ENCODE data around the gene EEF1AKMT3.
A peak's percentile ranks its signal among the peaks of the same experiment; 100 is the strongest.

EEF1AKMT3 gene

DNA sequence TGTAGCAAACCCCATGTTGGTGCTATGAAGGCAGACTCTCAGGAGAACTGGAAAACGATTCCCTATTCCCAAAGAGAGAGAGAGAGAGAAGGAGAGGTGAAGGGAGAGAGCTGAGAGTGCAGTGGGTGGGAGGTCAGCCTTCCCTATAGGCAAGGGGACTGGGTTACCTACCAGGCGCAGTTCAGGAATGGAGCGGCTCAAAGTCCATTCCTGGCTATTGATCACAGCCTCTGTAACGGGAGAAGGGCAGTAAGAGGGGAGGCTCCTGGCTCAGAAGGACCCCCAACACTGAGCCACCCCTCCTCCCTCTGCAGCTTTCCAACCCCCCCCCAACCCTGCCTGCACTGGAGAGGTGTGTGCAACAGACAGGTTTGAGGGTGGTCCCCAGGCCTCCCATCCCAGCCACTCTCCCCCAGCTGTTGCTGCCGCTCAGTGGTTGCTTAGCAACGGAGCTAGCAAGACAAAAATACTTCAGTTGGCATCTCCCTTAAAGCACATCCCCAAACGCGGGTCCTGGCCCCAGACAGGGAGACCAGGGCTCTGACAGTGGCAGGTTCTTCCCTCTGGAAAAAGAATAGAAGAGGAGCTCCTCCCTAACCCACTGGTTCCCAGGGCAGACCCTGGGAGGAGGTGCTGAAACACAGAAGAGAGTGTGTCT lies 37.1 kb upstream of the EEF1AKMT3 start:
- DNase-seq = no peak

DNA sequence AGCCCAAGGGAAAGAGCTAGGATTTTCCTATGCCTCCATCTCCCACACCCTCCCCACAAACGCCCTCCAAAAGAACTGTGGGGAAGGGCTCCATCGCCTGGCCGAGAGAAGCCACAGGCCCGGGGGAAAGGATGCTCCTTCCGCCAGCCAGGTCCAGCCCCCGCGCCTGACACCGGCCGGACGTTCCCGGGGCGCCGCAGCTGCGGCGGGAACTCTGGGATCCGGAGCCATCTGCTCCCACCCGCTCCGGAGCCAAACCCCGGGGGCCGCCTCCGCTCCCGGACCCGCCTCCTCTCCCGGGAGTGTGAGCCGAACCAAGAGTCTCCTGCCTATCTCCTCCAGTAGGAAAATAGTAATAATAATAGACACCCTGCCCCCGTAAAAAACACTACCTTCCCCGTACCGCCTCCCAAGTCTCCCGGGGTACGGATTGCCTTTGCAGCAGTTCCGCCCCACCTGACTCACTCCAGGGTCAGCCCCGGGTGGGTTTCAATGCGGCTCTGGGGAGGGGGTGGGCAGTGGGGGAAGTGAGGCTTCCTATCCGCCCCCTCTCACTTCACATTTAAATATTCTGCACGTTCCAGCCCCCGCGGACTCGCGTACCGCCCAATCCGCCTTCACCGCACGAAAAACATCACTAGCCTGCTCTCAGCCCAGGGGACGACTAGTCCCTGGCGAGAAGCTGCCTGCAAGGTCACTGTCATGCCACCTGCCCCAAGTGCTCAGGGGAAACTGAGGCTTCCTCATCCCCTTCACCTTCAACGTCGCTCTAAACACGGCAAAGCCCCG lies 36.3 kb upstream of the EEF1AKMT3 start:
- no peak for DNase-seq

DNA sequence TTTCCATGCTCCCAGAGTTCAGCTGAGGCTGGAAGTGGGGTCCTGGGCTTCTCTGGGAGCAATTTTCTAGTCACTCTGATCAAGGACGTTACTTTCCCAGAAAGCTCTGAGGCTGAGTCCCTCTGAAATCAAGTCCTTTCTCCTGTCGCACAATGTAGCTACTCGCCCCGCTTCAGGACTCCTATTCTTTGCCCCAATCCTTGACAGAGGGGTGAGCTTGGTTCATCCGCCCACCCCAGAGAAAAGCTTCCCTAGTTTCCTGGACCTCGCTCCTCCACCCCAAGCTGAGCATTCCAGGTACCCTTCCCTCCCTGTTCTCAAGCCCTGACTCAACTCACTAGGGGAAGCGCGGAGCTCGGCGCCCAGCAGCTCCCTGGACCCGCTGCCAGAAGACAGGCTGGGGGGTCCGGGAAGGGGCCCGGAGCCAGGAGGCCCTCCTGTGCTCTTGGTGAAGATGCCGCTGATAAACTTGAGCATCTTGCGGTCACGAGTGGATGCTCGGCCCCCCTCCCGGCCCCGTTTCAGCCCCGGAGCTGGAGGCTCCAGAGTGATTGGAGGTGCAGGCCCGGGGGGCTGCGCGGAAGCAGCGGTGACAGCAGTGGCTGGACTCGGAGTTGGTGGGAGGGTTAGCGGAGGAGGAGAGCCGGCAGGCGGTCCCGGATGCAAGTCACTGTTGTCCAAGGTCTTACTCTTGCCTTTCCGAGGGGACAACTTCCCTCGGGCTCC lies 35.5 kb upstream of the EEF1AKMT3 start:
- DNase-seq = no peak

DNA sequence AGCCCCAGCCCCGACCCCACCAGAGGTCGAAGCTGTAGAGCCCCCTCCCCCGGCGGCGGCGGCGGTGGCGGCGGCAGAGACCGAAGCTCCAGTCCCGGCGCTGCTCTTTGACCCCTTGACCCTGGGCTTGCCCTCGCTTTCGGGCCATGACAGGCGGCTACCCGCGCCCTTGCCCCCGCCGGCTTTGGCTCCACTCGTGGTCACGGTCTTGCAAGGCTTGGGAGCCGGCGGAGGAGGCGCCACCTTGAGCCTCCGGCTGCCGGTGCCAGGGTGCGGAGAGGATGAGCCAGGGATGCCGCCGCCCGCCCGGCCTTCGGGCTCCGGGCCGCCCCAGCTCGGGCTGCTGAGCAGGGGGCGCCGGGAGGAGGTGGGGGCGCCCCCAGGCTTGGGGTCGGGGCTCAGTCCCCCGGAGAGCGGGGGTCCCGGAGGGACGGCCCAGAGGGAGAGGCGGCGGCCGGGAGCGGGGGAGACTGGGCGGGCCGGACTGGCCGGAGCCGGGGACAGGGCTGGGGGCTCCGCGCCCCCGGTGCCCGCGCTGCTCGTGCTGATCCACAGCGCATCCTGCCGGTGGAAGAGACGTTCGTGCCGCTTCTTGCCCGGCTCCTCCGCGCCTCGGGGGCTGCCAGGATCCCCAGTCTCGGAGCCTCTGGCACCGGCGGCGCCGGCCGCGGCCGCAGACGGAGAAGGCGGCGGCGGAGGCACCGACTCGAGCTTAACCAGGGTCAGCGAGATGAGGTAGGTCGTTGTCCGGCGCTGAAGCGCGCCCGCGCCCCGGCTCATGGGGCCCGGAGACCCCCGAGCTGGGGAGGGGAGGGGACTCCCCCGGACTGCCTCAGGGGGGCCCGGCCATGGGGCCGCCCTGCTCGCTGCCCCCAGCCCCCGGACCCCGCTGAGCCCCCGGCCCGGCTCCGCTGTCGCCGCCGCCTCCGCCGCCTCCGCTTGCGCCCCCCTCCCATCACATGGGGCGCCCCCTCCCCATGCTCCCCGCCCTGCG lies 34.6 kb upstream of the EEF1AKMT3 start:
- no peak for DNase-seq

DNA sequence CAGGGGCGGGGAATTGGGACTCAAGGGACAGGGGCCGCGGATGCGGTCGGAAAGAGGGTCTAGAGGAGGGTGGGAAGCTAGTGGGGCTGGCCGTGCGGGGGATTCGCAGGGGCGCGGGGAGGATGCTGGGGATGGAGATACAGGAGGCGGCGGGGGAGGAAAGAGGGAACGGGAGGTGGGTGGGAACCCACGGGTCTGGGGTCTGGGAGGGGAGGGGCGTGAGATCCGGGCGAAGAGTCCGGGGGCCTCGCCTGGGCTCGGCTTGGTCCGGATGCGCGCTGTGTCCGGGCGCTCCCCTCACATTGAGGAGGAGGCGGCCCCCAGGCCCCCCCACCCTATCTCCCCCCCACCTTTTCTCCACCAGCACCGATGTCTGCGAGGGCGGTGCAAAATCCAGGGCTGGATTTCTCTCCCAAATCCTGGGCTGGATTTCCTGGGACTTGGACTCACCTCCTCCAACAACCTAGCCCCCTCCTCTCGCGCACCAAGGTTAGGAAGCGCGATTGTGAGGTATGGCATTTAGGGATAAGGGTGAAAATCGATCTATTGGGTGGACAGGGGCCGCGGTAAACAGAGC lies 33.7 kb upstream of the EEF1AKMT3 start, which contains the start of gene AGAP2:
TSS of gene AGAP2 (minus strand) at position 82 of the 577 bp plus-strand sequence. CDS start 496 bp downstream, outside the sequence.
- DNase-seq = no peak

DNA sequence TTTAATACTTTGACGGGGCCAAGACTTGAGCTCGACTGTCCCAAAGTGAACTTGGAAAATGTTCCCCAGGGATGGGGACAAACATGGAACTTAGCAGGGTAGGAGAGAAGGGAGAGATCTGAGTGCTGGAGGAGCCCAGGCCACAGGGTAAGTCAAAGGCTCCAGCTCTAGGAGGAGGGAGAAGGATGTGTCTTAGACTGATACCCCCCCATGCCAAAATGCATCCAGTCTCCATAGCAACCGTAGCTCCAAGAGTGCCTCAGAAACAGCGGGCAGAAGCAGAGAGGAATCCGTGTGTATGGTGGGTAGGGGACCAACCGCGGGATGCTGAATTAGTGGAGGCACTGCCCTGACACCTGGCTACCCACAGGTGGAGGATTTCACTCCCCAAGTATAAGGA lies 33.0 kb upstream of the EEF1AKMT3 start:
- DNase-seq = no peak

DNA sequence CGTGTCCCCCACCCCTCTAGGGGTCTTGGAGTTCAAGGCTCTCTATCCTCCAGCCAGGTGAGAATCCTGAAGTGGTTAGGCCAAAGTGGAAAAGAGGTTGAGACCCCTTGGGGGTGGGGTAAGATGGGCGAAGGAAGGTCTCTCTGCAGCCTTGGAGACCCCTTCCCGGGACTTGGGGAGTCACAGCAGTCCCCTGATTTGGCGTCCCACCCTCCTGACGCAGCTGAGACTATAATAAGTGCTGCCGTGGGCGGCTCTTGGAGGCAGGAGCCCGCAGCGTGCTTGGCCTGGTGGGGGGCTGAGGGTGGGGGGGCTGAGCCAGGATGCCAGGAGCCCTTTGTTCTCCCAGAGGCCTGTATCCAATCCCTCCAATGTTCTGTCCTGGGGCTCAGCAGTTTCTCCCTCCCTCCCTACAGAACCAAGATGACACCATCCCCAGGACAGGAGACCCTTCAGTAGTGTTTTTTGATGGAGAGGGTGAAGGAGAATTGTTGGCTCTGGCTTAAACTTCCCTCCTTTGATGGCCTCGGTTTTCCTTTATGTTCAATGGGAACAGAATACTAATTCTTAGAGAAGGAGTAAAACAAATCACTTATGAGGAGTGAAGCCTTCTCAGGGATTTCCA lies 32.4 kb upstream of the EEF1AKMT3 start:
- no peak for DNase-seq

DNA sequence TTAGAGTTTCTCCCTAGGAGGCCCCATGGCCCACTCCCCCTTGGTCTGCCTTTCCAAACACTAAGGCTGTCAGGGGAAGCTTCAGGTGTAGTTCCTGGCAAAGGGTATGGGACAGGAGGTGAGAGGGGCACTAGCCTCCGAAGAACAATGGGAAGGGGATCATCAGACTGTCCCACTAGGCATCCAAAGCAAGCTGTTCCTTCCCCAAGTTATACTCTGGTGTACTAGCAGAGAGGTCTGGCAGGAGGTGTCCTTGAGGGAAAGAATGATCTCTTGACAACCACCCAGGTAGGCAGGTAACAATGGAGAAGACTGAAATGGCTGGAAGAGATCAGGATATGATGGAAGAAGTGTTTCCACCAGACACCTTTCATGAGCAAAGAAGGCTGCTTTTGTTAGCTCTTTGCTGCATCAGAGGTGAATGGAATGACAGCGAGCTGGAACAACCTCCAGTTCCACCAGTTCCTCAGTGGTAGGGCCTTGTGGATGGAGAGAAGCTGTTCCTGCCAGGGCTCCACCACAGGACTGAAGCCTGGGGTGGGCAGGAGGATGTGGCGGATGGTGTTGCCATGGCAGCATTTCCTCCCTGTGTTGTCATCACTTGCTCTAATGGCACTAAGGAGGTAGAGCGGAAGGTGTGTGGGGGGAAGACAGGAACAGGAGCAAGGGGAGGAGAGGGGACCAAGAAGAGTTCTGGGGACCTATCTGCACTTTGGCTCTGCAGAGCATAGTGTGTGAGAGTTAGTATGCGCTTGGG lies 31.6 kb upstream of the EEF1AKMT3 start:
- peak; percentile 72 to 73 for DNase-seq

DNA sequence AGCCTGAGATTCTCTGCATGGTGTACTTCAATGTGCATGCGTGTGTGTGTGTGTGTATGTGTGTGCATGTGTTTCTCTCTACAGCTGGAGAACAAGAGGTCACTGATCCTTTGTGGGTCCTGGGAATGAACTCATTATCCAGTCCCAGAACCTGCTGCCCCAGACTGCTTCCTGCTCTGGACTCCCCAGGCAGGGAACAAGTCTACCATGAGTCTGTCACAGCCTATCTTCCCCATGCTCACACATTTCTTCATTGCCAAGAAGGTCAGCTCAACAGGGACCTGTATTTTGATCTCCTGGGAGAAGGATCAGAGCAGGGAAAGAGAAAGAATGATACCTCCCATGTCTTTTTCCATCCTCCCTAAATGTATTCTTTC lies 31.0 kb upstream of the EEF1AKMT3 start:
- DNase-seq = no peak

DNA sequence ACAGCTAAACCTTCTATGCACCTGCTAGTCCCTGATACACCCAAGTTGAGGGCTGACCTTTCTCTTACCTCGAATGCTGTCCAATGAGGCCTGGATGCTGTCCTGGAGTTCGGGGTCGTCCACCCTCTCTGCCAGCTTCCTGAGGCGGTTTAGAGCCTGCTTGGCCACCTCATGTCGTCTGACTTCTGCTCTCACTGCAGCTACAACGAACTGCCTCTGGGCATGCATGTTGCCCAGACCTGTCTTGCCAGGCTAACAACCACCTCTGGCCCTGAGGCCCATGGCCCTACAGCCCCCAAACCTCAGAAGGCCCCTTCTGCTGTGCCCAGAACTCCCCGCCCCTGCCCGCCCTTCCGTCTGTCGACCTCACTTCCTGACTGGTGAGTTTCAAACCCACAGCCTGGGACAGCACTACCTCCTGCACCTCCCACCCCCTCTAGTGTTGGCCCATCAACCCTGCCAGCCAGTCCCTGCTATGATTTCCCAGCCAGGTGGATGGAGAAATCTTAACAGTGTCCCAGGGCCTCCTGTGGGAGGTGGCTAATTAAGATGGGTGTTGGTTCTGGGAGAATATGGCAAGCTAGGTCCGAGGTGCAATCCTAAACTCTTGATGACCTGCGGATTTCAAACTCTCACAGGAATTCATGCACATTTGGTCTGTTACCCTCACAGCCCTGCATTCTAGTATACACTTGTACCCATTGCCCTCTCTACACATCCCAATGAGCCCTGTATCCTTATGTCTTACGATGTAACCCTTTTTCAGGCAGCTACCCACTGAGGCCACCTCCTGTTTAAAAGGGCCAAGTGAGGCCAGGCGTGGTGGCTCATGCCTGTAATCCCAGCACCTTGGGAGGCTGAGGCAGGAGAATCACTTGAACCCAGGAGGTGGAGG lies 30.3 kb upstream of the EEF1AKMT3 start:
- peak; percentile 78 to 81 for DNase-seq

DNA sequence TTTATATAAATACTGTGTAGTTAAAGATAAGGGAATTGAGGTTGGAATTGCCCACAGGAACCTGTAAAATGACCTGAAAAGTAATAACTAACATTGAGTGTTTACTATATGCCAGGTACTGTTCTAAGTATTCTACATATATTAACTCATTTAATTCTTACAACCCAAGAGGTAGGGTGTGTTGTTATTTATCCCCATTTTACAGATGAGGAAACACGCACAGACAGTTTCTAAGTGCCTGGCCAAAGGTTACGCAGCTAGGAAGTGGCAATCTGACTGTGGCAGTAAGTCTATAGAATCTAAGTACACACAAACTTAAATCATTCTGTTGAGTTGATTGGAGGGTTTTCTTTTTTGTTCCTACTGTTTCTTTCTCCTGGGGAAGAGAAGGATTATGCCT lies 28.6 kb upstream of the EEF1AKMT3 start:
- DNase-seq = no peak

DNA sequence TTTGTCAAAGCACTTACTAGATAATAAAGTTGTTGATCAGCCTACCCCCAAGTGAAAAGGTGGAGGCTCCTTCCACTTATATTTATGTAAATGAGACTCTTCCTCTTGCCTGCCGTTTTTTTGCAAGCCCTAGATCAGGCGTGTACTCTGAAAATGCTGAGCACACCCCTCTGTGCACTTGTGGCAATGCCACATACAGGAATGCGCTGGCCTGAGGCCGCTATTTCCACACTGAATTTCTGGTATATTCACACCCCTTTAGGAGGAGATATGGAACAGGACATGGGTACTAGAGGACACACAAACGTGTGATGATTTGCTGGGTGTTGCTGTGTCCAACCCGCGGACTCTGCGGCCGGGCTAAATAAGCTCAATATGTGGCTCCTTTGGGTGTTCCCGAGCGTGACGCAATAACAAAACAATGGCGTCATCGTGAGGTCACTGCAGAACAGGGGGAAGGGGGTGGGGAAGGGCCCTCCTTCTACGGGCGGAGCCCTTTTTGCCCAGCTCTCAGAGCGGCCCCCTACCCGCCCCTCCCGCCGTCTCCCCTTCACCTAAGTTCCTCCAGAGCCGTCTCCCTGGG lies 28.1 kb upstream of the EEF1AKMT3 start:
- peak; percentile 78 to 79 for DNase-seq

DNA sequence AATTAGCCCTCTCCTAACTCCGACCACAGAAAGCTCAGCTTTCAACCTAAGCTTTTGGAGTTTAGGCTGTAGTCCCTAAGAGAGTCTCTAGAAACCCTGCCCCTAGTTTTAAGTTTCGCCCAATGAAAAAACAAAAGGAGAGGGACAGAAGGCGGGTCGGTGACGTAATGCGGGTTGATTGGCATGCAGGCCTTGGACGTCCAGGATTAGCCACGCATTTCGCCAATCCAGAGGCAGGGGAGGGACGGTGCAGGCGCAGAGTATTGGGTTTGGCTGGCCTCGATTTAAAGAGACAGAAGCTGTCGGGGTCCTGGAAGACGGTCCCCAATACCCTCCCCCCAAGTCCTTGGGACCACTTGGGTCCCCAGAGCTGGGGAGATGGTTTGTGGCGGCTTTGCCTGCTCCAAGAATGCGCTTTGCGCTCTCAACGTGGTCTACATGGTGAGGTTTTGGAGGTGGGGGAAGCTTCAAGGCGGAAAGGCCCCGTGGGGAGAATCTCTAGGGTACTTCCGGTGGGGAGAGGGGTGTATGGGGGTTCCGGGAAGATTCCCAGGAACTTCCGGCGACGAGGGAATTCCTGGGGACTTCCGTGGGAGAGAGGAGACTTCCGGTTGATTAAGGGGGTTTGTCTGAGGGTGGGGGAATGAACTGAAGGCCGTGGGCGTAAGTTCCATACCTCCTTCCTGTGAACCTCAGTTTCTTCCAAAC lies 27.5 kb upstream of the EEF1AKMT3 start, which contains the start of gene TSPAN31:
TSS of gene TSPAN31 (plus strand) at position 263 of the 708 bp plus-strand sequence. CDS start at position 379, 116 bp downstream.
- peak; percentile 94 to 95 for DNase-seq

DNA sequence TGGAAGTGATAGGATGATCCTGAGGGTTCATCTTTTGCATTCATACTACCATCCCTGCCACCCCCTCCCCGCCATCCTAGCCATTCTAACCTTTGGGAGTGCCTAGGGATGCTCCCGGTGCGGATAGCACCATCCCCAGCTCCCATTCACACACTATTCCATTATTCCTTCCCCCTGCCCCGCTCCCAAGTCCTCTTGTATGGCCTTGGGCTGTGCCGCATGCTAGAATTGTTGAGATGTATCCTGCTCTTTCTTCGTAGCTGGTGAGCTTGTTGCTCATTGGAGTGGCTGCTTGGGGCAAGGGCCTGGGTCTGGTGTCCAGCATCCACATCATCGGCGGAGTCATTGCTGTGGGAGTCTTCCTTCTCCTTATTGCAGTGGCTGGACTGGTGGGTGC lies 26.9 kb upstream of the EEF1AKMT3 start:
- peak in 1 of 2 donors; percentile 28 for DNase-seq

DNA sequence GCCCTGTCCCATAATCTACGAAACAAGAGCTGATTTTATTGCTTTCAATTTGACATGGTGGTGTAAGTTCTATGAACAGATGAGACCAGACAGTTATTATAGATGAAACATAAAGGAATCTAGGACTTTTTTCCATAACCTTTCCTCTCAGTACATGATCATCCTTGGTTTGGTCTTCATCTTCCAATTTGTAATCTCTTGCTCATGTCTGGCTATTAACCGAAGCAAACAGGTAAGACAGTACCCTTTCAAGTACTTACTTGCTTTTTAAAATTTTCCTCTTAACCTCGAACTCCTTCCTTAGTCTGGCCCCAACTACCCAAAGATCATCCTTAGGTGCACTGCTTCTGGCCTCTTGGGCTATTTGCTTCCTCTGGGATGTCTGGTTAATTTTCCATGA lies 26.4 kb upstream of the EEF1AKMT3 start:
- no peak for DNase-seq

DNA sequence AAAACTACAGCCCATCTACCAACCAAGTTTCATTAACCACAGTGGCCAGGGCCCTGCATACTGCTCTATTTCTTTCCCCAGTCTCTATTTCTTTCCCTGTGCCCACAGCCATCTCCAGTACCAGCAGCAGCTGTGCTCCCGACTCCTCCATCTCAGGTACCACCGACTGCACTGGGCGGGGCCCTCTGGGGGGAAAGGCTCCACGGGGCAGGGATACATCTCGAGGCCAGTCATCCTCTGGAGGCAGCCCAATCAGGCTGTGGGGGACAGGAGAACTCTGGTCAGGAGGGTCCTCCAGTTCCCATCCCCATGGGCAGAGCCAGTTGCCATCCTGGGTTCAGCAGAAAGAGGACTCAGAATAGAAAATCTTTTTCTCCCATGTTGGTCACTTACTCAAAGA lies 23.4 kb upstream of the EEF1AKMT3 start:
- no peak for DNase-seq

DNA sequence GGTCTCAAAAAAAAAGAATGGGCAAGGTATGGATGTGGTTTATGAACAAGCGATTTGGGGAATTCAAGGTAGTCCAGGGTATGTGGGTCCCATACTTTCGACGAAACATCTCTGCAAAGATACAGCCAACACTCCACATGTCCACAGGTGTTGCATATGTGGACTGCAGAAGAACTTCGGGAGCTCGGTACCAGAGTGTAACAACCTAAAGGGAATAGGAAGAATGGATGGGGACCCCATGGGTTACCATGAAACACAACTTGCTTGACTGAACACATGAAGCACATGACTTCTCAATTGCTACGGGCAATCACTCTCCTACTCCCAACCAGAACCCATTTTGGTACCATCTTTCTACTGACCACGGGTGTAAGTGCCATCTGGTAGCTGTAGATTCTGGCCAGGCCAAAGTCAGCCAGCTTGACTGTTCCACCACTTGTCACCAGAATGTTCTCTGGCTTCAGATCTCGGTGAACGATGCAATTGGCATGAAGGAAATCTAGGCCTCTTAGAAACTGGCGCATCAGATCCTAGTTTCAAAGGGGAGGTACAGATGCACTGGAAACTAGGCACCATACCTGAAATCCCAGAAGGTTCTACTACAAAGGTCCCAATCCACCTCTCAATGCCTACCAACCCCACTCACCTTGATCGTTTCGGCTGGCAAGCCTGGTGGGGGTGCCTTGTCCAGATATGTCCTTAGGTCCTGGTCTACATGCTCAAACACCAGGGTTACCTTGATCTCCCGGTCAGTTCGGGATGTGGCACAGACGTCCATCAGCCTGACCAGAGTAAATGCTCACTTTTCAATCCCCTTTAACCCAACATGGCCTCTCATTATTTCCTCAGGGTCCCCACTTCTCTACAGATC lies 21.6 kb upstream of the EEF1AKMT3 start:
- DNase-seq = no peak

DNA sequence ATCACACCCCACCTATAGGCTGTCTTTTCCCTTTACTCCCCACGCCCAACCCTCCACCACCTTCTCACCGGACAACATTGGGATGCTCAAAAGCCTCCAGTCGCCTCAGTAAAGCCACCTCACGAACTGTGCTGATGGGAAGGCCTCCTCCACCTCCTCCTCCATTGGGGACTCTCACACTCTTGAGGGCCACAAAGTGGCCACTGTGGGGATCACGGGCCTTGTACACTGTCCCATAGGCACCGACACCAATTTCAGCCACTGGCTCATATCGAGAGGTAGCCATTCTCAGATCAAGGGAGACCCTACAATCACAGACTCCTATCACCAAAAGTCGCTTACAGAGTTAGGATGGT lies 21.0 kb upstream of the EEF1AKMT3 start:
- no peak for DNase-seq
